H9 (cell line): ENCODE data around the gene AFAP1. TPM values are rescaled to one million over a fixed set of nuclear protein-coding genes. Genes with fewer than 3 reads are reported as not detected.

ENCODE experiments used
- DNase-seq: peaks from one replicate; pipeline ENCODE4 v3.0.0-alpha.2; 2017
- H2AFZ ChIP-seq: one replicate; pipeline ENCODE4 v1.6.1; 2013; ENCODE audit warnings: mild to moderate bottlenecking, low read length, control low read depth, moderate library complexity
- H2AK5ac ChIP-seq: 2 replicates; pipeline ENCODE4 v1.6.1; 2013; ENCODE audit warnings: low read length, control low read depth, mixed read lengths; ENCODE audit not compliant: insufficient read length
- H2BK120ac ChIP-seq: one replicate; pipeline ENCODE4 v1.6.1; 2013; ENCODE audit warnings: low read depth, mild to moderate bottlenecking, low read length, control low read depth, inconsistent platforms; ENCODE audit not compliant: poor library complexity, severe bottlenecking
- H2BK12ac ChIP-seq: 2 replicates; pipeline ENCODE4 v1.6.1; 2013; ENCODE audit warnings: low read length, control low read depth, mixed read lengths, low read depth; ENCODE audit not compliant: insufficient read length
- H2BK15ac ChIP-seq: 2 replicates; pipeline ENCODE4 v1.6.1; 2013; ENCODE audit warnings: low read depth, low read length, control low read depth
- H2BK20ac ChIP-seq: one replicate; pipeline ENCODE4 v1.6.1; 2013; ENCODE audit warnings: low read depth, mild to moderate bottlenecking, low read length, control low read depth, inconsistent platforms; ENCODE audit not compliant: poor library complexity, severe bottlenecking
- H2BK5ac ChIP-seq: 2 replicates; pipeline ENCODE4 v1.6.1; 2013; ENCODE audit warnings: low read length, control low read depth, mixed read lengths; ENCODE audit not compliant: insufficient read length
- H3K14ac ChIP-seq: 2 replicates; pipeline ENCODE4 v1.6.1; 2013; ENCODE audit warnings: low read length, control low read depth; ENCODE audit not compliant: insufficient read depth
- H3K18ac ChIP-seq: 2 replicates; pipeline ENCODE4 v1.6.1; 2013; ENCODE audit warnings: low read depth, mild to moderate bottlenecking, mixed read lengths, low read length, control low read depth; ENCODE audit not compliant: insufficient read length
- H3K23ac ChIP-seq: 2 replicates; pipeline ENCODE4 v1.6.1; 2013; ENCODE audit warnings: low read length, control low read depth, mixed read lengths, low read depth; ENCODE audit not compliant: insufficient read length
- H3K23me2 ChIP-seq: 2 replicates; pipeline ENCODE4 v1.6.1; 2013; ENCODE audit warnings: low read depth, mild to moderate bottlenecking, mixed read lengths, low read length, control low read depth; ENCODE audit not compliant: insufficient read length, poor library complexity, severe bottlenecking
- H3K27ac ChIP-seq: 2 replicates; pipeline ENCODE4 v1.5.1; 2013; ENCODE audit warnings: low read length, control low read depth, mixed read lengths, low read depth; ENCODE audit not compliant: insufficient read length
- H3K27me3 ChIP-seq: 2 replicates; pipeline ENCODE4 v1.6.1; 2013; ENCODE audit warnings: low read length, control low read depth, inconsistent platforms; ENCODE audit not compliant: insufficient read depth
- H3K4ac ChIP-seq: 2 replicates; pipeline ENCODE4 v1.6.1; 2013; ENCODE audit warnings: low read depth, mild to moderate bottlenecking, control low read depth, inconsistent platforms, low read length, moderate library complexity
- H3K4me1 ChIP-seq: 2 replicates; pipeline ENCODE4 v1.6.1; 2013; ENCODE audit warnings: low read length, control low read depth, inconsistent platforms; ENCODE audit not compliant: insufficient read depth
- H3K4me2 ChIP-seq: 2 replicates; pipeline ENCODE4 v1.6.1; 2013; ENCODE audit warnings: low read length, control low read depth, mixed read lengths; ENCODE audit not compliant: insufficient read length, insufficient read depth
- H3K56ac ChIP-seq: 2 replicates; pipeline ENCODE4 v1.6.1; 2013; ENCODE audit warnings: low read depth, mild to moderate bottlenecking, mixed read lengths, low read length, control low read depth; ENCODE audit not compliant: insufficient read length
- H3K79me1 ChIP-seq: 2 replicates; pipeline ENCODE4 v1.6.1; 2013; ENCODE audit warnings: low read depth, mild to moderate bottlenecking, moderate library complexity, low read length, control low read depth, inconsistent platforms; ENCODE audit not compliant: insufficient read depth, poor library complexity, severe bottlenecking
- H3K79me2 ChIP-seq: 2 replicates; pipeline ENCODE4 v1.6.1; 2013; ENCODE audit warnings: low read length, control low read depth, inconsistent platforms; ENCODE audit not compliant: insufficient read depth
- H3K9ac ChIP-seq: 2 replicates; pipeline ENCODE4 v1.6.1; 2013; ENCODE audit warnings: low read length, control low read depth, mixed read lengths; ENCODE audit not compliant: insufficient read length; ENCODE audit errors: extremely low read depth
- H3K9me3 ChIP-seq: one replicate; pipeline ENCODE4 v1.6.1; 2013; ENCODE audit warnings: low read depth, low read length, inconsistent platforms; ENCODE audit not compliant: control insufficient read depth
- H3T11ph ChIP-seq: one replicate; pipeline ENCODE4 v1.6.1; 2013; ENCODE audit warnings: mild to moderate bottlenecking, low read length, control low read depth, inconsistent platforms
- H4K20me1 ChIP-seq: one replicate; pipeline ENCODE4 v1.6.1; 2013; ENCODE audit not compliant: control insufficient read depth, insufficient read length, insufficient read depth
- H4K5ac ChIP-seq: 2 replicates; pipeline ENCODE4 v1.6.1; 2013; ENCODE audit warnings: low read depth, mild to moderate bottlenecking, mixed read lengths, low read length, control low read depth; ENCODE audit not compliant: insufficient read length
- H4K8ac ChIP-seq: replicated peaks from 2 replicates; pipeline ENCODE4 v1.6.1; 2013; ENCODE audit warnings: low read length, control low read depth, mixed read lengths, low read depth; ENCODE audit not compliant: insufficient read length
- H4K91ac ChIP-seq: 2 replicates; pipeline ENCODE4 v1.6.1; 2013; ENCODE audit warnings: low read depth, mild to moderate bottlenecking, moderate library complexity, mixed read lengths, low read length, control low read depth; ENCODE audit not compliant: insufficient read length
- H3K27ac Mint-ChIP-seq, 3 experiments: 2 replicates in 2 of 3; 3 replicates in 1 of 3; pipeline ENCODE4 v1.8.0; 2020 to 2021; ENCODE audit warnings: mixed read lengths in 3 of 3, mild to moderate bottlenecking in 1 of 3, moderate library complexity in 1 of 3
- H3K27me3 Mint-ChIP-seq: 2 replicates; pipeline ENCODE4 v1.8.0; 2021; ENCODE audit warnings: low read depth, mild to moderate bottlenecking, moderate library complexity, mixed read lengths
- H3K36me3 Mint-ChIP-seq, 3 experiments: 2 replicates in 2 of 3; 3 replicates in 1 of 3; pipeline ENCODE4 v1.8.0; 2020 to 2021; ENCODE audit warnings: low read depth in 3 of 3, mixed read lengths in 3 of 3; ENCODE audit not compliant: insufficient read depth in 1 of 3
- H3K4me1 Mint-ChIP-seq, 2 experiments: 2 replicates each; pipeline ENCODE4 v1.8.0; 2020; ENCODE audit warnings: mixed read lengths in 2 of 2
- H3K4me3 Mint-ChIP-seq, 2 experiments: 2 replicates in 1 of 2; 3 replicates in 1 of 2; pipeline ENCODE4 v1.8.0; 2020 to 2021; ENCODE audit warnings: mild to moderate bottlenecking in 2 of 2, mixed read lengths in 2 of 2, moderate library complexity in 1 of 2
- H3K9me3 Mint-ChIP-seq, 2 experiments: 2 replicates in 1 of 2; 3 replicates in 1 of 2; pipeline ENCODE4 v1.8.0; 2020; ENCODE audit warnings: mild to moderate bottlenecking in 2 of 2, mixed read lengths in 2 of 2, moderate library complexity in 1 of 2
- CTCF ChIP-seq: fragments of 200-600 bp; sonication (generic); conservative IDR thresholded peaks from 3 replicates; pipeline ENCODE4 v1.8.0; 2021; ENCODE audit warnings: antibody characterized with exemption, mild to moderate bottlenecking
- WGBS: extraction: QIAGEN DNeasy Blood & Tissue Kit; methylation state at CpG from one replicate; pipeline ENCODE4 v1.1.7; 2013; ENCODE audit warnings: missing lambda C conversion rate, low lambda C conversion rate, mixed read lengths; ENCODE audit not compliant: insufficient read length; ENCODE audit errors: extremely low coverage; 5-methylcytosine and 5-hydroxymethylcytosine counted together
- total RNA-seq: library from RNA; stranded (reverse); gene quantifications from 2 replicates; pipeline ENCODE4 v1.2.1, GENCODE V29; 2021

The AFAP1 gene
- total RNA-seq, 1 experiment from 2014 or later = 6.5 TPM

GRCh38 chr4:7795983-7796382, 143.7 kb downstream of the AFAP1 start:
- H2BK5ac ChIP-seq = no peak overlapping the region

More at GRCh38 chr4:7795983-7796382, 143.7 kb downstream of the AFAP1 start:
- H3K23me2 ChIP-seq = no peaks in the 10 kb centered on the region
- H2BK15ac ChIP-seq = no peak overlapping the region
- no peak overlapping the region for H4K8ac ChIP-seq
- H3K14ac ChIP-seq = no peak overlapping the region
- H3K56ac ChIP-seq = no peak overlapping the region
- no peak overlapping the region for H3K18ac ChIP-seq
- no peak overlapping the region for H2BK20ac ChIP-seq
- H3K79me1 ChIP-seq = no peaks in the 10 kb centered on the region
- no peak overlapping the region for H3K9ac ChIP-seq
- no peak overlapping the region for H2BK12ac ChIP-seq
- H3K4me2 ChIP-seq = no peak overlapping the region
- H4K20me1 ChIP-seq = no peaks in the 10 kb centered on the region
- Mint-ChIP-seq H3K4me1 (no peaks in the 10 kb centered on the region), H3K4me3 (no peak overlapping the region), H3K36me3 (peaks cover 22 to 32% (median 30%) of the 10 kb centered on the region in 3 experiments), H3K27me3 (no peaks in the 10 kb centered on the region), H3K27ac (no peak overlapping the region), H3K9me3 (peaks cover 0 to 2% of the 10 kb centered on the region in 2 experiments; a peak in 2 of 5 replicates)
- TF ChIP-seq CTCF = no peak
- H3T11ph ChIP-seq = no peak overlapping the region
- H4K91ac ChIP-seq = no peak overlapping the region
- H4K5ac ChIP-seq = no peak overlapping the region
- H3K23ac ChIP-seq = no peak overlapping the region
- no peak overlapping the region for H2BK120ac ChIP-seq
- no peak for DNase-seq
- H3K79me2 ChIP-seq = no peaks in the 10 kb centered on the region
- no peaks in the 10 kb centered on the region for H3K27me3 ChIP-seq
- H3K4ac ChIP-seq = no peak overlapping the region
- no peak overlapping the region for H2AK5ac ChIP-seq
- no peak overlapping the region for H2AFZ ChIP-seq
- no CpG with 5 or more reads among the region's 8 CpGs for WGBS
- H3K9me3 ChIP-seq = no peaks in the 10 kb centered on the region
- no peaks in the 10 kb centered on the region for H3K4me1 ChIP-seq
- no peak overlapping the region for H3K27ac ChIP-seq
